NCI-H524 (cell line): Measurements from ENCODE around the gene CC2D2A.

Source experiments
- DNase-seq, 2 experiments: peaks; one replicate each; lab custom pipeline; 2025; lab: John Stamatoyannopoulos, UW

CC2D2A gene

DNA sequence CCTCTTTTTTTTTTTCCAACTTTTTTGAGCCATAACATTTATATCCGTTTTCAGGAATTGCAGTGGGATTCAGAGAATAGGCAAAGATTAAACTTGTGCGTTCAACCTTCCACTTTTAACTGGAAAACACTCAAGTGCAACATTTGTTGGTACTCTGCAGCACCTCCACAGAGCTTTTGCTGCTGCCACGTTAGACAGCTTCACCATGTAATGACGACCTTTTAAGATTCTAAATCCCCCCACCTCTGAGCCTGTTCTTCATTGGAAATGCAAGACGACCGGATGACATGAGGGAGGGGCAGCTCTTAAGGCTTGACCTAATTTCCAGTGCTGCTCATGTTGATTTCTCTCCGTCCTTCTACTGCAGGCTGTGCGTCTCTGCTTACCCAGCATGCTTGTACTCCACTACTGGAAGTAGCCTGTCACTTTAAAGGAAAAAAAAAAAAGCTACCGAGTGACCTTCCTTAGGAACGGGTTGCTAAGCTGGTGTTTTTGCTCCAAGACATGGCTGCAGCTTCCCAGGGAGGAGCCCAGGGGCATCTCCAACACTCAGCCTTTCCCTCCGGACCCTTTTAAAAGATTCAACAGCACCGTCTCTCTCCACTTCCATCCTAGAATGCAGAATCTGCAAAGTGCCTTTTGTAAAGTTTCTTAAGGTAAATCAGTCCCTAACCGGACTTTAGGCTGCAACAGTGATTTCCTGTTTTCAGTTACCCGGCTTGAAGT, at the start of gene CC2D2A:
TSS of gene CC2D2A (plus strand) at position 481 of the 726 bp plus-strand sequence. CDS start 6,051 bp downstream, outside the sequence.
- DNase-seq: peak; percentile 21 to 71

DNA sequence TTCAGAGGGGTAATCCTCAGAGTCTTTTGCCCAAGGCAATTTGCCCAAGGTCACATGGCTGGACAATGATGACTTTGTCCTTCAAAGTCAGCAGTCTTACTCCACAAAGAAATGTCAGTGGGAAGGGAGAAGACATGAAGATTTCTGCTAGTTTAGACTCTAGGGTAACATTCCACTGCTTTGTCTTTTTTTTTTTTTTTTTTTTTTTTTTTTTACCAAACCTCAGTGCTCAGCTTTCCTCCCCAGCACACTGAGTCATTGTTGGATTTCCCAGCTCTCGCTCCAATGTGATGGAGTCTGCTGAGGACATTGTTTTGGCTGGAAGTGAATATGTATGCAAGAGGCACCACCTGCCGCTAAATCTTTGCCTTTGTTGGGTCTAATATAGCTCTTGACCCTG, 49.0 kb upstream of the CC2D2A start:
- no peak for DNase-seq

DNA sequence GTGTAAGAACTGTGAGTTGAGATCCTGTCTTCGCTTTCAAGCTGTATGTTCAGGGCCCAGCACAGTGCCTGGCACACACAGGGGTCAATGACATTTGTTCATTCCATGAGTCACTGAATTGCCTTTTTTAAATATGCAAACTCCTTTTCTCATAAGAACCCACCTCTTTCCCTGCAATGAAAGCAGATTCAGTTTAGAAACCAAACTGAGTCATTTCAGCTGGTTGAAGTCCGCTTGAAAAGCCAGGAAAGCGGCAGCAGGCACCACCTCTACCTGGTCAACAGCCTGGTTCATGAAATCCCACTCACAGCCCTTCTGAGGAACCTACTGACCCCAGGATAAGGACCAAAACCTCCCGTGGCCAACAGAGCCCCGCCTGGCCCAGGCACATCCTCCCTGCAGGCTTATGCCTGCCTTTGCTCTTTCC, 46.4 kb upstream of the CC2D2A start:
- DNase-seq: no peak

DNA sequence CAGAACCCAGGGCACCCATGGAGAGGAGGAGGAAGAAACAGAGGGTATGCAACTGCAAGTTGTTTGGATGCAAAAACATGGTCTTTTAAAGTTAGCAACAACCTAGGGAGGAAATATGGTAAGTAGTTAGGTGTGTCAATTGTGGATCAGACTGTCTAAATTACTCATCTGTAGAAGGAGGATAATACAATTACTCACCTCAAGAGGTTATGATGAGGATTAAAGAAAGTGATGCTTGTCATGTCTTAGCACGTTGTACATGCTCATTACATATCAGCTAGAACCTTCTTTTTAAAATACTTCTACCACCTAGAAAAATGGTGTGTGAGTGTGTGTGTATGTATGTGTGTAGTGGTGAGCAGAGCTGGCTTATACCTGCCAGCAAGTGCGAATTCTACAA, 44.2 kb upstream of the CC2D2A start:
- peak in 1 of 2 experiments; percentile 3 for DNase-seq

DNA sequence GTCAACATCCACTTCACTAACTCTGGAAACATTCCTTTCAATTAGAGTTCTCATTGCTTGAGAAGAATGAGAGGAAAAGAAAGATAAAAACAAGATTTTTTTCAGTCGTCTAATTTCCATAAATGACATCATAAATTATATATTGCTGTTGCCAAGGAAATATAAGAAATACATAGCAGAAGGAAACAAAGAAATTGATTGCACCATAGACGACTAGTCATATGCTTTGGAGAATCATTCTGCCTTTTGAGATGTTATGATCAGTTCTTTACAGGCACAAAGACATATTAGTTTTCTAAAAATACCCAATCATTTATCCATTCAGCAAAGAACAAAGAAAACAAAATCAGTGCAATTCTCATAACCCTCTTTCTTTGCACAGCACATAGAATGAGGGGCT, 42.5 kb upstream of the CC2D2A start:
- no peak for DNase-seq

DNA sequence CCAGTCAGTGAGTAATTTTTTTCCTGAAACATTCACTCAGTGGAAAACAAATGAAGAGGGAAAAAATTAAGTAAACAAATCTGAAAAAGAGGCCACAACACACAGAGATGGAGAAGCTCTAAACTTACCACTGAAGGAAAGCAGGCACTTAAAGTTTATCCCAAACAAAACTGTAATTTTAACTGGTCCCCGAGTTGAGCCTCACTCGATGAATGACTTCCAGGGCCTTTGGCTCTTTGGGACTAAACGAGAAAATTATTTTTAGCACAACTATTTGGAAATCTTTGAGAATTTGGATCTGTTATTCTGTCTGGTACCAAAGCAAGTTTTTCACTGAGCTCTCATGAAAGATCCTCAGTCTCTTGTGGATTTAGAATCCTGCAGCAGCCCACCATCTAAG, 42.0 kb upstream of the CC2D2A start, which contains the start of gene C1QTNF7:
TSS of gene C1QTNF7 (plus strand) at position 333 of the 400 bp plus-strand sequence. CDS start 7,711 bp downstream, outside the sequence.
- no peak for DNase-seq

DNA sequence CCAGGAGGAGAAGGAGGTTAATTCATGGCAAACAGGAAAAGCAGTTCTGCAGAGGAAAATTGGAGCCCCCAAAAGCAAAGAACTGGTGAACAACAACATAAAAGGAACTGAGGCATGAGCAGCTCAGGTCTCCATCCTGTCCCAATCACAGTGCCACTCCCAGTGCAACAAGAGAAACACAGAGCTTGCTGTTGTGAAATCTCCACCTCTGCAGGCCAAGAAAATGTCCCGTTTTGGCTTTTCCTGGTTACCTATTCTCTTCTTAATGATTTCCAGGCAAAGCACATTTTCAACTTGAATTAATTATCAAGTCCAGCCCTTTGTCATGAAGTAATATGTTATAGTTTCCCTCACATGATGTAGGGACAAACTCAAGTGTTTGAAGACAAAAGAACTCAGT, 41.1 kb upstream of the CC2D2A start:
- DNase-seq: no peak

DNA sequence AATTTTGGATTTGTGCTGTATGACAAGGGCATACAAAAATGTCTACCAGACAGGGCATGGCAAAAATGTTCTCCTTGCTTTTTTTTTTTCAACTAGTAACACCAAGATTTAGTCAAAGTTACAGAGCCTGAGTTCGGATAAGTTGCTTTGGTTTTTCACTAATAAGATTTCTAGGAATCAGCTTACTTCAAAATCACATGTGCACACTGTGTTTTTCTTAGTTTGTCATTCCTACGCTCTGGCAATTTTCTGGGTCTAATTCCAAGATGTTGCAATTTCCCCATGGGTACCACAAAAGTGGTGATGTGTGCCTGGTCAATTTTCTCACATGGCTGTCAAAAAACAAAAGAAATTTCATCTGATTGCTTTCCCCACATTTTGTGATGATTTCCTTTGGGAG, 35.6 kb upstream of the CC2D2A start:
- no peak for DNase-seq

DNA sequence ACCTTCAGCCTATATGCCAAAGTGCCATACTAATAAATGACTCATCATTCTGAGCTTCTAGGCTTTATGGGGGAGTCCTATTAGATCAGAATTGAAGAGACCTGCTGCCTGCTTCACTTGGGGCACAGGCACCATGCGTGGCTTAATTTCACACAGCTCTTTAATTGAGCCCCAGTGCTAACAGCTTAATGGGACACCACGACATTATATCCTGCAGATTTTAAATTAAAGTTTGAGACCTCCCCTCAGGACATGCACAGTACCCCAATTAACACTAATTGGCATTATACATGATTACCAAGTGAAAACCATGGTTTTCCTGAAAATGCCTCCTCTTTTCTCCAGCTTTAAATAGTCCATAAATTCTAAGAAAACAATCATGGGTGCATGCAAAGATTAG, 35.0 kb upstream of the CC2D2A start:
- no peak for DNase-seq

DNA sequence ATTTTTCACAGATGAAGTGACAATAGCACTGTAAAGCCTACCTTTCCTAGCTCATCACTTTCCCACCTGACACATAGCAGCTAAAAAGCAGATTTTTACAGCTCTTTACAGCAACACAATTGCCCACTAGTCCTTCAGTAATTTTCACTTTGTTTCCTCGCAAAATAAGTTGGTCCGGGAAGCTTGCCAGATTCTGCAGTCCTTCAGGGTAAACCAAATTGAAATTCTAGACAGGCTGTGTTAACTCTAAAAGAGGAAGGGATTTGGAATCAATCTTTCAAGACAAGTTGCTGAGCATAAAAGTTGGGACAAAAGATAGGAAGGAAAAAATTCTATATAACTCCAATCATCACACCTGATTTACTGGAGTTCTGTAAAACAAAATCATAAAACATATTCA, 33.2 kb upstream of the CC2D2A start:
- DNase-seq: peak in 1 of 2 experiments; percentile 15

DNA sequence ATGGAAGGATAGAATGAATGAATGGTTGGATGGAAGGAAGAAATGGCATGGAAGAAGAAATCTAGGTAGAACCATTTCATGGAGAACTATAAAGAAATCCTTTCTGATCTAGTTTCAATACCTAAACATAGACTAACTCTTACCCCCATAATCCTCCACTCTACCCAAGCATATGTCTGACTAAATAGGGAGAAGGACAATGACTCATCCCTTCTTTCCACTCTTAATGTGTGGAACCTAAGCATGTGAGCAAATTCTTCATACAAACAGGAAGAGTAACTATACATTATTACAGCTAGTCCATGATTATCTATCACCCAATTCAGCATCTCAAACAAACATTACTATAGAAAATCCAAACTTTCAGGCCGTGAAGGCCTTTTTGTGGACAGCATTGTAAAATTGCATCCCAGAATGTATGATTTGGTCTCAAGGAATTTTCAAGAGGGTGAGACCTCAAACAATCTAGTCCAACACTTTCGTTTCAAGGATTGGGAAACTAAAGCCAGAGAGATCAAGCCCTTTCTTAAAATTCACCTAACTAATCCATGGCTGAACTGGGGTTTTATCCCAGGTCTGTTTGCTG, 30.6 kb upstream of the CC2D2A start:
- DNase-seq: no peak

DNA sequence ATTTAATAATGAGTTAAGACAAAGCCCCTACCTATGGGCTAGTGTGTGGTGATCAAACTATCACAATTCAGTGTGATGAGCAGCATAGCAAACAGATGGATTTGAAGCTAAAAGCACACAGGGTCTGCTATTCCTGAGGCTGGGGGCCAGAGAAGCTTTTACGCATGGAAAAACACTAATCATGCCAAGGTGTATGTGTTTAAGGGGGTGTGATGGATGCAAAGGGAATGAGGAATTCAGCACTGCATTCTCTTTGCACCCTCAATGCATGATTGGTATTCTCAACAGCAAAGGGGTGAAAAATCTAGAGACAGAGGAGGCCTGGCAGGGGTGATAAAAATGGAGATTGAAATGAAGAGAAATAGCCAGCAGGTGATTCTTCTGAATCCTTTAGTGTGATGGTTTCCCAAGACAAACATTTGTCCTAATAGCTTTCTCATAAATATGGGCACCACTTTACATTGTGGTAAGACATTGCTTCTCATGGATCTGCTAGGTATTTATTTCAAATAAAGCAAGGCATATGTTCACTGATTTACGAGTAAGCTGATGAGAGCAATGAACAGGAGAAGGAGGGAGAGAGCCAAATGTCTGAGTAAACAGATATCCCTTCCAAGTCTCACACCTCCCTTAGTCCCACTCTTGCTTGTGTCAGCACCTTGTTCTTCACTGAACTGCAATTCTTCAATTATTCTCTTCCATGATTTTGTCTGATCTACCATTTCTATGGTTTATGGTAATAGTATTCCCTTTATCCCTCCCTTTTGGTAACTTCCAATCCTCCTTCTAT, 26.1 kb upstream of the CC2D2A start:
- peak in 1 of 2 experiments; percentile 63 for DNase-seq

DNA sequence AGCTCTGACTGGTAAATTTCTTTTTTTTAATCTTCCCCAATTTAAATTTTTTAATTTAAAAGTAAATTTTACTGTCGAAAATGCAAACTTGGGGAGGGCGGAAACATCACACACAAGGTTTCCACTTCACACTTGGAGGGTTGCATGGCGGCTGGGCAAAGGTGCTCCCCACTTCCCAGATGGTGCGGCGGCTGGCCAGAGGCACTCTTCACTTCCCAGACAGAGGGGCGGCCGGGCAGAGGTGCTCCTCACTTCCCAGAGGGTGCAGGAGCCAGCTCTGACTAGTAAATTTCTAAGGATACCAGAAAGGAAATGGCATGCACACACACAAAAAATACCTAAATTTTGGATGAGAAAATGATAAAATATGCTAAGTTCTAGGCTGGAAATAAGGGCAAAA, 25.4 kb upstream of the CC2D2A start:
- no peak for DNase-seq

DNA sequence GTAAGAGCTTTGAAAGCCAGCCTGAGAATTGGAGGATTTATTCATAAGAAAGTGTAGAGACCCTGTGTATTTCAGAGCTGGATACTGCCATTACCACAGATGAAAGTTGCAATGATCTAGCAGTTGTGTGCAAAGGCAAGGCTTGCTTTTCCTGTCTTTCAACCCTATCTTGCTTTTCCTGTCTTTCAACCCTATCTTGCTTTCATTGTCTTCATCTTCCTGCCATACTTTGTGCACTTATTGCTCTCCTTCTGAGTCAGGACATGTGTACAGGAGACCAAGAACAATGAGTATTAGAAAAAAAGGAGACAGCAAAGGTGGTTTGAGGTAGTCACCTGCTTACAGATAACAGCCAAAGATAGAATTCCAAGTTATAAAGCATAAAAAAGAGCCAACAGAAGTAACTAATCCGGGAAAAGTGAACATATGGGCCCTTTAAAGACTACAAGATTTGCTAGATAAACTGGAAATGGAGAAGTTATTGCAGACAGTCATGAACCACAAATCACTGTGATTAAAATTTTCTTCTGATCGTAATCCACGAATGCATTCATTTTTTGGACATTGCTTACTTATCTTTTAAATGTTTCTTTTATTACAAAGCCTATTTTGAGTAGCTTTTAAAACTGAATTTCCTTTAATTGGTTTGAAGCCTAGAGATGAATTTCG, 24.7 kb upstream of the CC2D2A start:
- peak in 1 of 2 experiments; percentile 19 for DNase-seq

DNA sequence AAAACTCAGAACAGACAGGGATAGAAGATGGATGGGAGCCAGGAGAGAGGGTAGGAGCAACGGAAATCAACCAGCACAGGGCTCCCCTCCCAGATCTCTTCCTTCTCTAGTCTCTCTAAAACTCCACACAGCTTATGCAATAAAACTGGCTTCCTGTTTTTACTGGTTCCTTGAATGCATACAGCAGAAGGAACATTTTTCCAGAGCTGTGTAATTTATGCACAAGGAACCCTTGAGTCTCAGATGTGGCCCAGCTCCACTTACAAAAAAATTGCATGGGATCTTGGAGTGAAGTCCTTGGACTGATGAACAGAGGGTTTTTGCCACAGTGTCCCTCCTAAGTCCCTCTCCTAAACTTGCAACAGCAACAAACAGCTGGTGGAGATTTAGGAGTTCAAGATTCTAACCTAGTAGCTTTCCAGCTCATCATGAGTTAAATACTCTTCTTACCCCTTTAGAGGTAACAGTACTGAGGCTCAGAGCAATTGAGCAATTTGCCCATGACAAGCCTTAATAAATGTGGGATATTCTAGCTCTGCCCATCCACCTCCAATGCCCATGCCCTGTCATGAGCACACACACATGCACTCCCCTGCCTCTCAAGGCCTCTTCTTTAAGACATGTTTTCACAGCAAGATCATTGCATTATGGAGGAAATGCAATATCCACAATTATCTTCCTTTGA, 18.4 kb upstream of the CC2D2A start:
- no peak for DNase-seq

DNA sequence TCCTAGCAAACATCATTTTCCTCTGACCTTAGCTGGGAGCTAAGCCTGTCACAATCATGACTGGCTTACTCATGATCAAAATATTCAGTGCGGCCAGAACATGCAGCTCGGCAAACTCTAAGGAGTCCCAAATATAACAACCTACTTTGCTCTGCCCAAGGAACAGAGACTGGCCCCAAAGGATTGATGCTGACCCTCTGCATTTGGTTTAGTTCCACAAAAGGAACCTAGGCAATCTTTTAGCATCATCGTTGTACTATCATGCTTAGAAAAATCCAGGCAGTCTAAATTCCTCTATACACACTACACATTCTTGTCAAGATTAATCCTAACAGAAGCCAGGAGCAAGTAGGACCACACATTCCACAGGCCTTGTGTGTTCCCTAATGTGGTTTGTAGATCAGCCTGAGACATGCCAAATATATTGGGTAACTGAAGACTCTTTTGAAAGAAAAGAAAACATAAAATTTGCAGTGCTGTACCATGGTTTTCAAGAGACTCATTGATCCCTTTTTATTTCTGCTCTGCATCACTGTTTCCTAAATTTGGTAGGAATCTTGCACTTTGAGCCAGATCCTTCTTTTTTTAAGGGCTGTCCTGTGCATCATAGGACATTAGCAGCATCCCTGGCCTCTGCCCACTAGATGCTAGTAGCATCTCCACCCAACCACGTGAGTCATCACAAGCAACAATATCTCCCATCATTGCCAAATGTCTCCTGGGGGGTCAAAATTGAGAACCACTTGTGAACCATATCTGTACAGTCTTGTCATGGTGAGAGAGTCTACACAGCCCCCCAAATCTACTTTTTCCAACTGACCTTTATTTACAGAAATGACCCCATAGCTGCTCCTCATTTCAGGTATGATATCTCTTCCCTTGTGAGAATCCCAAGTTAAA, 17.6 kb upstream of the CC2D2A start:
- no peak for DNase-seq

DNA sequence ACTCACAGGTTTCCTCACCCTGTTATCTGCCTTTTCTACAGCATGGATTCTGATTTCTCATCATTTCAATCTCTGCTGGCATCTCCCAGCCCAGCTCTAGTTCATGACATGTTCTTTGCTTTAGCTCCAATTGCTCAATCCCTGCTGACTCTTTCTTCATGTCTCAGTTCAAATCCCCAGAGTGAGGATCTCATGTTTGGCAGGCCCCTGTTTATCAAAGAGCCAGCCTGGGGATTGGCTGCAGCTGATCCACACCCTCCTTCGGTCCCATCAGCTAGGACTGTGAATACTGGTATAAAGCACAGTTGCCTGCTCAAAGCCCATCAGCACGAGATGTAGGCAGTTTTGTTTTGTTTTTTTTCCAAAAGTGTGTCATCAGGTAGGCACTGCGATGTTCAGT, 14.4 kb upstream of the CC2D2A start:
- DNase-seq: no peak

DNA sequence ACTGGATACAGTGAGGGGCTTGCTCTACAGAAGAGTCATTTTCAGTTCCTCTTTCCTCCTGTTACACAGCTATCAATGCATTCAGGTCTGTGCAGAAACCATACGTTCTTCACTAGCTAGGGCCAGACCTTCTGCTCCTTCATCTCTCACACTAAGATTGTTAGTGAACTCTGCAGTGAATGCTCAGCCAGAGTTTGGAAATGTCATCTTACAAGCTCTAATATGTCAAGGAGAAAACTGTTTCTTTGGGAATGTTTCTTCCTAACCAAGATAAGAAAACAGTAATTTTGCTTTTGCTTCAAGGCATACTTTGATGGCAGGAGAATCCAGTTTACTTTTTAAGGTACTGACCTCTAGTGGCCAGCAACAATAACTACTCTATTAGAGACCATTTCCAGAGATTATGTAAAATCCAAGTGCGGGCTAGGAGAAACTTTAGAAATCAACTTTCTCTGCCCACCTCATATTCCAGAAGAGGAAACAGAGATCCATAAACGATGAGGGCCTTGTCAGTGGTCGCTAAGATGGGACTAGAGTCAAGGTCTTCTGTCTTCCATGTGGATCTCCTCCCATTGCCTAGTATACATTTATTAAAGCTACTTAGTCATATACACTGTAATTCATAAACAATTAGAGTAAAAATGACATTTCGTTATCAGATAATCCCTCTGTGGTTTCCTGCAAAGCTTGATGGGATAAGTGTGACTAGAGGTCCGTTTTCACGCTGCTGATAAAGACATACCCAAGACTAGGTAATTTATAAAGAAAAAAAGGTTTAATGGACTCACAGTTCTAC, 12.1 kb upstream of the CC2D2A start:
- DNase-seq: peak; percentile 10 to 44

DNA sequence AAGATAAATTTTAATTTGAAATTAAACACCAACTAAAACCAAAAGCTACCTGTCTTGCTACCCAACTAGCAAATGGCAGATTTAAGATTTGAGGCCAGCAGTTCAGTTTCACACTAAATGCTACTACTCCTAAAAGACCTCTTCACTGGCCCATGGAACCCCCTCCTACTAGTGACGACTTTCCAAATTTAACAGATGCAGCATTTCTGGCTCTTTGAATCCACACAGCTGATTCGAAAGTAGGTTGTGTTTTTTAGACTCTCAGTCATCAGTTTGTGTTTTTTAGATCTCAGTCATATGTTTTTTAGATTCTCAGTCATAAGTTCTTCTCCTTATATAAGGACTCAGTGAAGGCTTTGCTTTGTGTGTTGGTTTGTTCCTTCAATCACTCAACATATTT, 11.1 kb upstream of the CC2D2A start:
- DNase-seq: peak in 1 of 2 experiments; percentile 66

DNA sequence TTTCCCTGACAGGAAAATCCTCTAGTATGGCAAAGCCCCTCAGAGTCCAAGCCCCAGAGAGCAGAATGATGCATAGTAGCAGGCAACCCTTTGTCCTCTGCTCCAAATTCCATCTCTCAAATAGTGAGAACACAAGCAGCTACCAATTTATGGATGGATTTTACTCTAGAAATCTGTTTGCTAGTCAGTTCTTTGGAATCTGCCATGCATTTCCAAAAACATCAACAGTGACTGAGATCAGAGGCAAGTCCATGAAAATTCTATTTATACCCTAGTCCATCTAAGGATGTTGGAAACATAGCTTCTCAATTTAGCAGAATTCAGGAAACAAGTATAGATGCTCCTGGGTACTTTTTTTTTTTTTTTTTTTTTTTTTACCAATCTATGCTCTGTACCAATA, 10.0 kb upstream of the CC2D2A start:
- no peak for DNase-seq
